ENCODE measurements around the gene ACSS1.

Gene ACSS1

DNA sequence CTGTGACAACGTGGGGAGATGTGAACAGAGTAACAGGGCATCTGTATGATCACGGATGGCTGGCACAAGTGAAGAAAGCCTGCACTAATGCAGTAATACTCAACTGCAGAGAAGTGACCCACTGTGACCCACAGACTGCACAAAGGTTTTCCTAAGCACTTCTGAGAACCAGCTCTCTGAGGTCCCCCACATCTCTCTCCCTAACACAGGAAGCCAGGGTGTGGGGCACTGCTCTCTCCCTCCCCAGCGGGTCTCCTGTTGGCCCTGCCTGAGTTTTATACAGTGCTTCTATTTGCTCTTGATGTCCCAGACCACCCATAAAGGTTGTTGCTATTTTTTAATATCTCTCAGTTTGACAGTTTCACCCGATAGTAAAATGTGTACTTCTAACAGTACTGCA lies 76.7 kb downstream of the ACSS1 start:
- TF ChIP-seq ZNF274 (IDR thresholded peaks at IDR 0.05; ENCODE audit: low read depth, low read length), result no peak
- no peak overlapping the region for H3K4me3 ChIP-seq (ENCODE audit: low read length)

- H3K4me3 ChIP-seq (ENCODE audit: low read length), result no peak overlapping the region
- TF ChIP-seq ZNF274 (IDR thresholded peaks at IDR 0.05; ENCODE audit: low read depth, low read length), result no peak
These were observed 77.5 kb downstream of the ACSS1 start for GRCh38 chr20:24980291-24981053.

- no peak for TF ChIP-seq ZNF274 (IDR thresholded peaks at IDR 0.05; ENCODE audit: low read depth, low read length)
- no peak overlapping the region for H3K4me3 ChIP-seq (ENCODE audit: low read length)
These were observed 78.6 kb downstream of the ACSS1 start for GRCh38 chr20:24979036-24979960.

DNA sequence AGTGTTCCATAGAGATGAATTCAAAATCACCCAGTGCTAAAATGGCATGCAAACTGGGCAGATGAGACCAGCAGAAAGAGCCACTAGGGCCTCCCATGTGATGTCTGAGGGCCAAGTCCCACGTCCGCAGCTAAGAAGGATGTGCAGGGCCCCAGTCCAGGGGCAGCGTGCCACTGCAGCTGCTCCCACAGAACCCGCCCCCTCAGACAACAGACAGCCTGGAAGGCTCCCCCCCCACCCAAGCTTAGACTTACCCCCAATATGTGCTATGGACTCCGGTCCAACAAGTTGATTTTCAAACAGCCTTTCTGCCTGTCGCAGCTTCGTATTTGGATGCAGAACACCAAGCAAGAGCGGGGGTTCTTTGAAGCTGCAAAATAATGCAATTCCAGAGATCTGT lies 79.4 kb downstream of the ACSS1 start:
- no peak for TF ChIP-seq ZNF274 (IDR thresholded peaks at IDR 0.05; ENCODE audit: low read depth, low read length)
- no peak overlapping the region for H3K4me3 ChIP-seq (ENCODE audit: low read length)

- no peak for TF ChIP-seq ZNF274 (IDR thresholded peaks at IDR 0.05; ENCODE audit: low read depth, low read length)
- no peak overlapping the region for H3K4me3 ChIP-seq (ENCODE audit: low read length)
These were observed 80.1 kb downstream of the ACSS1 start for GRCh38 chr20:24977797-24978196.

DNA sequence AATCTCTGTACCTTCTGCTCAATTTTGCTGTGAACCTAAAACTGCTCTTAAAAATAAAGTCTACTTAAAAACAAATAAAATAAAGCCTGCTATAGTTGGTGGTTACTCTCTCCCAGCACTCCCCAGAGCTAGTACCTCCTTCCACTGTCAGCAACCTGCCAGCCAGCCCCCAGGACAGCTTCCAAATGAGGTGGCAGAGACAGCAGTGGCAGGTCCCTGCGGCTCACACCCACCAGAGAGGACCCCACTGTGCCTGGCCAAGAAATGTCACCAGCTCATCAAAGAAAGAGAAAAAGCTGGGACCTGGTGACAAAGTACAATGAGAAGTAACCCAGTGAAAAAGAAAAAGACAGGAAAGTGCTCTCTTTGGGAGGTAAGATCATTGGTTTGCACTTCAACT lies 80.6 kb downstream of the ACSS1 start:
- TF ChIP-seq ZNF274 (IDR thresholded peaks at IDR 0.05; ENCODE audit: low read depth, low read length), result no peak
- no peak overlapping the region for H3K4me3 ChIP-seq (ENCODE audit: low read length)

DNA sequence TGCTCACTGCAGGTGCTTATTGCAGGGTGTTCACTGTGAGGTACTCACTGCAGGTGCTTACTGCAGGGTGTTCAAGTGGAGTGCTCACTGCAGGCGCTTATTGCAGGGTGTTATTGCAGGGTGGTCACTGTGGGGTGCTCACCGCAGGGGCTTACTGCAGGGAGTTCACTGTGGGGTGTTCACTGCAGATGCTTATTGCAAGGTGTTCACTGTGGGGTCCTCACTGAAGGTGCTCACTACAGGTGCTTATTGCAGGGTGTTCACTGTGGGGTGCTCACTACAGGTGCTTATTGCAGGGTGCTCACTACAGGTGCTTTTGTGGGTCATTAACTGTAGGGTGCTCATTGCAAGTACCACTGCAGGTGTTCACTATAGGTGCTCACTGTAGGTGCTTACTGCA lies 85.6 kb downstream of the ACSS1 start:
- H3K4me3 ChIP-seq (ENCODE audit: low read length), result no peak overlapping the region
- TF ChIP-seq ZNF274 (IDR thresholded peaks at IDR 0.05; ENCODE audit: low read depth, low read length), result no peak

- TF ChIP-seq ZNF274 (IDR thresholded peaks at IDR 0.05; ENCODE audit: low read depth, low read length), result no peak
- no peak overlapping the region for H3K4me3 ChIP-seq (ENCODE audit: low read length)
These were observed 86.4 kb downstream of the ACSS1 start for GRCh38 chr20:24971376-24972101.

- H3K4me3 ChIP-seq (ENCODE audit: low read length), result no peak overlapping the region
- TF ChIP-seq ZNF274 (IDR thresholded peaks at IDR 0.05; ENCODE audit: low read depth, low read length), result no peak
These were observed 87.2 kb downstream of the ACSS1 start for GRCh38 chr20:24970754-24971153.

GRCh38 chr20:24970030-24970553 lies 87.8 kb downstream of the ACSS1 start:
- H3K4me3 ChIP-seq (ENCODE audit: low read length), result no peak overlapping the region

GRCh38 chr20:24969186-24970029 lies 88.5 kb downstream of the ACSS1 start:
- no peak for TF ChIP-seq ZNF274 (IDR thresholded peaks at IDR 0.05; ENCODE audit: low read depth, low read length)
- no peak overlapping the region for H3K4me3 ChIP-seq (ENCODE audit: low read length)

More at GRCh38 chr20:24970030-24970553, 87.8 kb downstream of the ACSS1 start:
- no peak for TF ChIP-seq ZNF274 (IDR thresholded peaks at IDR 0.05; ENCODE audit: low read depth, low read length)

GRCh38 chr20:24968278-24968800 lies 89.6 kb downstream of the ACSS1 start:
- TF ChIP-seq ZNF274 (IDR thresholded peaks at IDR 0.05; ENCODE audit: low read depth, low read length), result no peak
- no peak overlapping the region for H3K4me3 ChIP-seq (ENCODE audit: low read length)

All from GM08714 (cell line).